HuH-7.5 (cell line): ENCODE measurements around the gene RRM2.
A peak's percentile ranks its signal among the peaks of the same experiment; 100 is the strongest.
"Not testable (repeated sequence)": the region's sequence is repeated elsewhere in the genome, so short reads cannot be mapped to it uniquely, and the experiment has no call there.

ENCODE experiments used
- DNase-seq: peaks from one replicate; pipeline ENCODE4 v3.0.0; 2011; ENCODE audit warnings: low spot score

Gene RRM2

GRCh38 chr2:10091182-10091888, 31.2 kb upstream of the RRM2 start:
- no peak for DNase-seq

- DNase-seq: not testable (repeated sequence)
Observed at GRCh38 chr2:10091889-10092244, 30.7 kb upstream of the RRM2 start.

GRCh38 chr2:10094271-10094814, 28.2 kb upstream of the RRM2 start:
- DNase-seq: no peak

DNA sequence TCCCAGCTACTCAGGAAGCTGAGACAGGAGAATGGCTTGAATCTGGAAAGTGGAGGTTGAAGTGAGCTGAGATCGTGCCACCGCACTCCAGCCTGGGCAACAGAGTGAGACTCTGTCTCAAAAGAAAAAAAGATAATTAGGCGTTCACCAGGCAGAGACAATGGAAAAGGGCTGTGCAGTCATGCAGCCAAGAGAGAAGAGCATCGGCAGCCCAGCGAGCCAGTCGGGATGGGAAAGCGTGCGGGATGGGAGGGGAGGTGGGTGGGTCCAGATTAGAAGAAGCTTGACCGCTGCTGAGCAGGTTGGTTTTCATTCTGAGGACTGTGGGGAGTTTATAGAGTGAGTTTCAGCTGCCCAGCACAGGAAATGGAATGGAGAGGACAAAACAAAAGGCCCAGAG, 27.4 kb upstream of the RRM2 start:
- DNase-seq: no peak

DNA sequence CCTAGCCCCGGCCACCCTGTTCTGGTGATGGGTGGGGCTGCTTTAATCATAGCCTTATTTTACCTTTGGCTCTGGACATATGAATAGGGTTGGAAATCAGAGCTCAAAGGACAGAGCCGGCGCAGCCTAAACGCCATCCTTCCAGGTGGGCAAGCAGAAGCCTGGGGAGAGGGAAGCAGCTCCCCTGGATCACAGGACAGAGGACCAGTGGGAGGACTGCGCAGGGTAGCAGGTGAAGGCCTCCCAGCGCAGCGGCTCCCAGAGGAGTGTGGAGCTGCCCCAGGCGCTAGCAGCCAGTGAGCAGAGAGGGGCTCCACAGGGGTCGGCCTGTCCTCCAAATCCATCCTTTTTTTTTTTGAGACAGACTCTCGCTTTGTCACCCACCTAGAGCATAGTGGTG, 25.9 kb upstream of the RRM2 start:
- no peak for DNase-seq

- DNase-seq: peak; percentile 85
Observed at GRCh38 chr2:10097352-10098148, 25.0 kb upstream of the RRM2 start.

DNA sequence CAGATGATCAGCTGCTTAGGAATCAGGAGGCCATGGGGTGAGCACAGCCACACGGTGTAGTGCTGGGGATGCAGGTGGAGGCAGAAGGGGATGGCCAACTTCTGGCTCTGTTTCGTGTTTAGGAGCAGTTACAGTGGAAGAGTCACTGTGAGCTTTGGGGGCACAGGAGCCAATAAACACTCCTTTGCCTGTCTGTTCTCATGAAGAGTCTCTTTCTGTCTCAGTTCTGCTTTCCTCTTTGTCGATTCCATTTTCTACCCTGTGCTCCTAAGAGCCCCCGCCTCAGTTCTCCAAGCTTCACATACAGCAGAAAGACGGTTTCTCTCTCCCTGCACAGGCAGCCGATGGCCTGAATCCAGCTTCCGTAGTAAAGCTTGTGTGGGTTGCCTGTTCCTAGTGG, 21.0 kb upstream of the RRM2 start:
- no peak for DNase-seq

GRCh38 chr2:10103179-10103578, 19.4 kb upstream of the RRM2 start:
- DNase-seq: no peak

DNA sequence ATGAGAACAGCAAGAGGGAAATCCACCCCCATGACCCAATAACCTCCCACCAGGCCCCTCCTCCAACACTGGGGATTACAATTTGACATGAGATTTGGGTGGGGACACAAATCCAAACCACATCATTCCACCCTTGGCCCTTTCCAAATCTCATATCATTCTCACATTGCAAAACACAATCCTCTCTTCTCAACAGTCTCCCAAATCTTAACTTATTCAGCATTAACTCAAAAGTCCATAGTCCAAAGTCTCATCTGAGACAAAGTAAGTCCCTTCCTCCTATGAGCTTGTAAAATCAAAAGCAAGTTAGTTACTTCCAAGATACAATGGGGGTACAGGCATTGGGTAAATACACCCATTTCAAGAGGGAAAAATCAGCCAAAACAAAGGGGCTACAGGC, 17.6 kb upstream of the RRM2 start:
- not testable (repeated sequence) for DNase-seq

GRCh38 chr2:10109311-10109710, 13.2 kb upstream of the RRM2 start:
- DNase-seq: no peak

GRCh38 chr2:10119027-10119325, 3.6 kb upstream of the RRM2 start:
- no peak for DNase-seq

GRCh38 chr2:10119601-10120157, 2.9 kb upstream of the RRM2 start:
- DNase-seq: no peak

GRCh38 chr2:10120158-10120876, 2.2 kb upstream of the RRM2 start:
- DNase-seq: peak; percentile 91

DNA sequence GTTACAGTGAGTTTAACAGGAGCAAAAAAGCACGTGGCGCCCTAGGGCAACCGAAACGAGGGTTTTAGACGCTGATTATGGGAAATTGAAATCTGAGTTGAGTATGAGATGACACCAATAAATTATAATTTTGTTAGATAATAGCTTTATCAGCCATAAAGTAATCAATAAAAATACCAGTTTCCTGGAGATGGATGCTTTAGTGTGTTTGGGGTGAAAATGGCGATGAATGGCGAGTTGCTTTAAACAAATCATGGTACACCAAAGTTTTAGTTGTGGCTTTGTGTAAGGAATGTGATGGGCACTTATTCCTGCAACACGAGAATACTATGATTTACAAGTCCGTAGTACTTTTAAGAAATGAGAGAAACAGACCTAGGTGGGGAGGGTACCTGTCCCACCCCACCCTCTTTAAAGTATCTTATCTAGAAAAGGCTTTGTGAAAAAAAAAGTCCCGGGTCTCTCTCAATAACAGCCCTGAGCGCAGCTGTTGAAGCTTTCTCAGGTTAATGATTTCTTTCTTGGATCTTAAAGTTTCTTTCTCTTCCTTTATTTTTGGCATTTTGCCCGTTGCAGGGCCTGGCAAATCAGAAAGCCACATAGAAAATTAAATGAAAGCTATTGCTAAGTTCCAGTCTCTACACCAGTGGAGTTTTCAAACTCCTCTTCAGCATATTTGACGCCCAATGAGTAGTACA, 1.5 kb upstream of the RRM2 start:
- DNase-seq: no peak

- DNase-seq: no peak
Observed at GRCh38 chr2:10123281-10123680, 742 bp downstream of the RRM2 start.

DNA sequence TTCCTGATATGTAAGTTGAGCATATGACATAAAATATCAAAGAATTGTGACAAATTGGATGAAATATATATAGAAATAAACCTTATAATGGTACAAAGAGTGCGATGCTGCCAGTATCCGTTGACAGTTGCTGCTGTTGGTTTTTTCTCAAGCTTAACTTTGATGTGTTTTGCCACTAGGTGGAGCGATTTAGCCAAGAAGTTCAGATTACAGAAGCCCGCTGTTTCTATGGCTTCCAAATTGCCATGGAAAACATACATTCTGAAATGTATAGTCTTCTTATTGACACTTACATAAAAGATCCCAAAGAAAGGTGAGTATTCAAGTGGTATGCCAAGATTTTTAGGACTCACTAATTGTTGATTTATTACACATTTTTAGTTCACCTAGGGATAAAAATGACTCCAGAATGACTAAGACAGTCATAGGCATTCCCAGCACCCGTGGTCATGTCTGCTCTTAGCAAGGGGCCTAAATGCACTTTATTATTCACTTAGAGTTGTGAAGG, 2.1 kb downstream of the RRM2 start:
- no peak for DNase-seq

DNA sequence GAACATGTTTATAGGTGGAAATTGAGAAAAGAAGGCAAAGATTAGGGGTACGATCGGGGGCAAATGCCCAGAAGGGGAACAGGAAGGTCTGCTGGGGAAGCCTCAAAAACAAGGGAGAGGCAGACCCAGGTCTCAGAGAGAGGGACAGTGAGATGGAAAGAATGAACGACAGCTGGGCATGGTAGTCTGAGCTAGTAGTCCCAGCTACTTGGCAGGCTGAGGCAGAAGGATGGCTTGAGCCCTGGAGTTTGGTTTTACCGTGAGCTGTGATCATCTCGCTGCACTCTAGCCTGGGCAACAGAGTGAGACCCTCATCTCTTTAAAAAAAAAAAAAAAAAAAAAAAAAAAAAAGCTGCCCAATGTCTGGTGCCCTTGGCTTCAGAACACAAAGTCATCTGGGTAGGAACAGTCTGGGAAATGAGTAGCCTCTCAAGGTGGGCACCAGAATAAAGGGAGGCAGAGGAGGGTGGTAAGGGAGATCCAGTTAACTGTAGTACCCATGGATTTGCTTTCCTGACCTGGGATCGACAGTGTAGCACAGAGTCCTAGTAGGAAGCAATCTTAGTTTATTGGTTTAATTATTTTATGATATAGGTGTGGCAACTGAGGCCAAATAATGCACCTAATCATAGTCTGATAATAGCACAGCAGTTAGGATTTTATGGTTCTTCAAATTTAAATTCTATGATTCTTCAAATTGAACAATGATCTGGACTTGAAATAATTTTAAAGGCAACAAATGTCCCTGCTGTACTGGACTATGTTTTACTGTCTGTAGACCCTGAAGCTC, 3.5 kb downstream of the RRM2 start:
- DNase-seq: no peak

DNA sequence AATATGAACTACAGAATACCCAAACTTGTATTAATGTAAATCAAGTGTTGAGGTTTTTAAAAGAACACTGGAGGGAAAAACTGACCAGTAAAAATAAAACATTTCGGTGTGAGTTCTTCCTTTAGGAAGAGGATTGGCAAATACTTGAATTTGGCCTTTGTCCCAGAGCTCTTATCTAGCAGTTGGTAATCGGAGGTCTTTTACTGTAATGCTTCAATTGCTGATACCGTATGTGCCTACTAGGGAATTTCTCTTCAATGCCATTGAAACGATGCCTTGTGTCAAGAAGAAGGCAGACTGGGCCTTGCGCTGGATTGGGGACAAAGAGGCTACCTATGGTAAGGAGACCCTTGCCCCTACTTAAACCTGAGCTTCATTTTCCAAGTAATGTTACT, 4.1 kb downstream of the RRM2 start:
- no peak for DNase-seq

- no peak for DNase-seq
Observed at GRCh38 chr2:10128420-10128819, 5.9 kb downstream of the RRM2 start.

DNA sequence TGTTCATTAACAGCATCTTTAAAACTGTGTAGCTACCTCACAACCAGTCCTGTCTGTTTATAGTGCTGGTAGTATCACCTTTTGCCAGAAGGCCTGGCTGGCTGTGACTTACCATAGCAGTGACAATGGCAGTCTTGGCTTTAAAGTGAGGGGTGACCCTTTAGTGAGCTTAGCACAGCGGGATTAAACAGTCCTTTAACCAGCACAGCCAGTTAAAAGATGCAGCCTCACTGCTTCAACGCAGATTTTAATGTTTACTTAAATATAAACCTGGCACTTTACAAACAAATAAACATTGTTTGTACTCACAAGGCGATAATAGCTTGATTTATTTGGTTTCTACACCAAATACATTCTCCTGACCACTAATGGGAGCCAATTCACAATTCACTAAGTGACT, 7.0 kb downstream of the RRM2 start:
- DNase-seq: no peak

DNA sequence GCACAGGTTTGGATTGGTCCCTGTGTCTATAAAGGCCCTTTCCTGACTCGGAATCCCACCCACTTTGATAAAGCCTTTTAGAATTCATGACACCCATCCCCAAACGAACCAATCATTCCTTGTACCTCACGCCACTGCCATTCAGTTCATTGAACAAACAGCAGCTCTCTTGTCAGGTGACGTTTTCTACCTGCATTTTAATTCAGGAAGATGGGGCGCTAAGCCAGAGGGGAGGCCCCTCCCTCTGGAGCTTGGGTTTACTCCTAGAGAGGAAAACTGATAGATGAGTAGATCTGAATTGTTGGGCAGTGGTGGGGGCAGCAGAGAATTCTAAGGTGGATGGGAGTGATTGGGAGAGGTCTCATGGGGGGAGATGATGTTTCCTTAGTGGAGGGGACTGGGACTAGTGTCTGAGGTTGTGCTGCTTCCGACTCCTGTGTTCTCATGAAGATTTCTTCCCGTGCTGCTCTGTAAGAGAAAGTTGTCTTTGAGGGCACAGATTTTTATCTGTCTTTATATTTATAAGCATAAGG, 9.6 kb downstream of the RRM2 start:
- DNase-seq: no peak
